SK-N-SH treated with all-trans-retinoic acid at 6 μM for 48 hours (cell line): ENCODE data around the gene CST2.

Experiments used
- ARNTL ChIP-seq: fragments of 450-650 bp; formaldehyde crosslinking; IDR thresholded peaks from 2 replicates; pipeline ENCODE4 v1.5.0; 2020; ENCODE audit warnings: low read depth, mild to moderate bottlenecking, moderate library complexity, borderline replicate concordance
- CSDC2 ChIP-seq: fragments of 250-450 bp; sonication (Bioruptor Pico); IDR thresholded peaks from 2 replicates; pipeline ENCODE4 v1.5.0; 2020; ENCODE audit warnings: mild to moderate bottlenecking, moderate library complexity
- ESRRG ChIP-seq: fragments of 250-450 bp; sonication (Bioruptor Pico); IDR thresholded peaks from 2 replicates; pipeline ENCODE4 v1.6.1; 2021; ENCODE audit warnings: mild to moderate bottlenecking
- SNAI2 ChIP-seq: fragments of 250-450 bp; sonication (Bioruptor Pico); IDR thresholded peaks from 2 replicates; pipeline ENCODE4 v1.5.0; 2020; ENCODE audit warnings: mild to moderate bottlenecking, moderate library complexity
- TCF4 ChIP-seq: fragments of 250-450 bp; sonication (Bioruptor Pico); IDR thresholded peaks from 2 replicates; pipeline ENCODE4 v1.8.0; 2021; ENCODE audit warnings: mild to moderate bottlenecking, moderate library complexity, borderline replicate concordance
- ZC3H10 ChIP-seq: fragments of 250-450 bp; sonication (Bioruptor Pico); IDR thresholded peaks from 2 replicates; pipeline ENCODE4 v1.5.1; 2021; ENCODE audit warnings: mild to moderate bottlenecking, moderate library complexity
- ZFP3 ChIP-seq: fragments of 250-450 bp; sonication (Bioruptor Pico); IDR thresholded peaks from 2 replicates; pipeline ENCODE4 v1.5.0; 2020; ENCODE audit warnings: mild to moderate bottlenecking, moderate library complexity
- ZFP30 ChIP-seq: fragments of 450-650 bp; formaldehyde crosslinking; IDR thresholded peaks from 2 replicates; pipeline ENCODE4 v1.5.0; 2022; ENCODE audit warnings: mild to moderate bottlenecking, moderate library complexity
- ZNF70 ChIP-seq: fragments of 450-650 bp; formaldehyde crosslinking; IDR thresholded peaks from 2 replicates; pipeline ENCODE4 v1.5.0; 2020; ENCODE audit warnings: mild to moderate bottlenecking, moderate library complexity
- ZNF8 ChIP-seq: fragments of 450-650 bp; formaldehyde crosslinking; IDR thresholded peaks from 2 replicates; pipeline ENCODE4 v1.5.0; 2020; ENCODE audit warnings: mild to moderate bottlenecking, moderate library complexity
- TF ChIP-seq, protein P1 (sequence below): fragments of 250-450 bp; sonication (Bioruptor Pico); IDR thresholded peaks from 2 replicates; pipeline ENCODE4 v1.8.0; 2020; ENCODE audit warnings: mild to moderate bottlenecking, moderate library complexity, borderline replicate concordance
- TF ChIP-seq, protein P2 (sequence below): fragments of 250-450 bp; sonication (Bioruptor Pico); IDR thresholded peaks from 2 replicates; pipeline ENCODE4 v1.5.1; 2020; ENCODE audit warnings: low read depth, mild to moderate bottlenecking, moderate library complexity

DNA sequence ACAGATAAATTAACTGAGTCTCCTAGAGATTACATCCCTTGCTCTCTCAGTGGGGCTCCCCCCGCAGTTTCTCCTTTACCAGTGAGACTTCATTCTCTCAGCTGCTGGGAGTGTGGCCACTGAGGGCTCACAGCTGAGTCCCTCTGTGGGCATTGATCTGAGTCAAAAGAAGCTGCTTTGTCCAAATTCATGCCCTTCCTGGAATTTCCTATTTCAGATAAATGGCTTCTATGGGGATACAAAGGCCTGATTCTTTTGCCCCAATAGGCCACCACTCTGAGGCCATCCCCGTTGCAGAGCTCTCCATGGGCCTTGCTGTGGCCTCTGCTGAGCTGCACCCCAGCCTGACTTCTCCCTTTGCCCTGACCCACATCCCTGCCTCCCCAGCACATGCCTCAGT lies 43.0 kb upstream of the CST2 start:
- no peak for TF ChIP-seq ARNTL
- TF ChIP-seq ZFP3 = no peak
- TF ChIP-seq, protein P1, sequence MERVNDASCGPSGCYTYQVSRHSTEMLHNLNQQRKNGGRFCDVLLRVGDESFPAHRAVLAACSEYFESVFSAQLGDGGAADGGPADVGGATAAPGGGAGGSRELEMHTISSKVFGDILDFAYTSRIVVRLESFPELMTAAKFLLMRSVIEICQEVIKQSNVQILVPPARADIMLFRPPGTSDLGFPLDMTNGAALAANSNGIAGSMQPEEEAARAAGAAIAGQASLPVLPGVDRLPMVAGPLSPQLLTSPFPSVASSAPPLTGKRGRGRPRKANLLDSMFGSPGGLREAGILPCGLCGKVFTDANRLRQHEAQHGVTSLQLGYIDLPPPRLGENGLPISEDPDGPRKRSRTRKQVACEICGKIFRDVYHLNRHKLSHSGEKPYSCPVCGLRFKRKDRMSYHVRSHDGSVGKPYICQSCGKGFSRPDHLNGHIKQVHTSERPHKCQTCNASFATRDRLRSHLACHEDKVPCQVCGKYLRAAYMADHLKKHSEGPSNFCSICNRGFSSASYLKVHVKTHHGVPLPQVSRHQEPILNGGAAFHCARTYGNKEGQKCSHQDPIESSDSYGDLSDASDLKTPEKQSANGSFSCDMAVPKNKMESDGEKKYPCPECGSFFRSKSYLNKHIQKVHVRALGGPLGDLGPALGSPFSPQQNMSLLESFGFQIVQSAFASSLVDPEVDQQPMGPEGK (CRISPR knock-in tag) = no peak
- TF ChIP-seq ZFP30 (CRISPR knock-in tag) = no peak
- no peak for TF ChIP-seq ZNF8 (CRISPR knock-in tag)
- TF ChIP-seq ZC3H10 (CRISPR knock-in tag) = no peak
- no peak for TF ChIP-seq ESRRG (CRISPR knock-in tag)
- no peak for TF ChIP-seq TCF4
- no peak for TF ChIP-seq ZNF70 (CRISPR knock-in tag)
- TF ChIP-seq CSDC2 = no peak
- TF ChIP-seq SNAI2 = no peak
- TF ChIP-seq, protein P2, sequence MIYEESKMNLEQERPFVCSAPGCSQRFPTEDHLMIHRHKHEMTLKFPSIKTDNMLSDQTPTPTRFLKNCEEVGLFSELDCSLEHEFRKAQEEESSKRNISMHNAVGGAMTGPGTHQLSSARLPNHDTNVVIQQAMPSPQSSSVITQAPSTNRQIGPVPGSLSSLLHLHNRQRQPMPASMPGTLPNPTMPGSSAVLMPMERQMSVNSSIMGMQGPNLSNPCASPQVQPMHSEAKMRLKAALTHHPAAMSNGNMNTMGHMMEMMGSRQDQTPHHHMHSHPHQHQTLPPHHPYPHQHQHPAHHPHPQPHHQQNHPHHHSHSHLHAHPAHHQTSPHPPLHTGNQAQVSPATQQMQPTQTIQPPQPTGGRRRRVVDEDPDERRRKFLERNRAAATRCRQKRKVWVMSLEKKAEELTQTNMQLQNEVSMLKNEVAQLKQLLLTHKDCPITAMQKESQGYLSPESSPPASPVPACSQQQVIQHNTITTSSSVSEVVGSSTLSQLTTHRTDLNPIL (CRISPR knock-in tag) = no peak
